Lower lobe of right lung (tissue), 2 donors: ENCODE measurements around the gene HOXA9. TPM values are rescaled to one million over a fixed set of nuclear protein-coding genes. Genes with fewer than 3 reads are reported as not detected.

Experiments used
- ATAC-seq, 2 donors: fragments of 200-7000 bp; cut with Tn5 transposase; one replicate each; pipeline ENCODE4 v1.9.1; 2020 to 2022; ENCODE audit warnings: mild to moderate bottlenecking in 2 of 2, moderate library complexity in 2 of 2
- DNase-seq: peaks from one replicate; pipeline ENCODE4 v3.0.0-alpha.2; 2020
- H3K27ac ChIP-seq: fragments of 200-600 bp; one replicate; pipeline ENCODE4 v1.8.0; 2022
- H3K27me3 ChIP-seq: fragments of 200-600 bp; one replicate; pipeline ENCODE4 v1.8.0; 2022; ENCODE audit warnings: low read depth
- H3K36me3 ChIP-seq: fragments of 200-600 bp; one replicate; pipeline ENCODE4 v1.8.0; 2022; ENCODE audit warnings: mild to moderate bottlenecking
- H3K4me1 ChIP-seq: fragments of 200-600 bp; one replicate; pipeline ENCODE4 v1.8.0; 2022
- H3K4me3 ChIP-seq: fragments of 200-600 bp; one replicate; pipeline ENCODE4 v1.8.0; 2022; ENCODE audit warnings: mild to moderate bottlenecking
- H3K9me3 ChIP-seq: fragments of 200-600 bp; one replicate; pipeline ENCODE4 v1.8.0; 2022
- intact Hi-C: fragments of 100-400 bp; cut with DNase I; formaldehyde crosslinking; loops from one replicate; pipeline ENCODE4 v1.11.0; 2022
- total RNA-seq: library from RNA; stranded (reverse); fragmentation: NEBNext Ultra II Directional; extraction: Animal tissue kit (Norgen Biotek cat#: 25700); gene quantifications from one replicate; pipeline ENCODE4 v1.2.1, GENCODE V29; 2021
- TF ChIP-seq, protein P1 (sequence below): fragments of 200-600 bp; IDR thresholded peaks from one replicate; pipeline ENCODE4 v1.8.0; 2022; ENCODE audit warnings: antibody characterized with exemption, mild to moderate bottlenecking
- donor health status: DM: no; HTN: yes; CAD: no; lungs with severe emphysema.

HOXA9 gene
- total RNA-seq, 1 donor from 2014 or later = 1.7 TPM

DNA sequence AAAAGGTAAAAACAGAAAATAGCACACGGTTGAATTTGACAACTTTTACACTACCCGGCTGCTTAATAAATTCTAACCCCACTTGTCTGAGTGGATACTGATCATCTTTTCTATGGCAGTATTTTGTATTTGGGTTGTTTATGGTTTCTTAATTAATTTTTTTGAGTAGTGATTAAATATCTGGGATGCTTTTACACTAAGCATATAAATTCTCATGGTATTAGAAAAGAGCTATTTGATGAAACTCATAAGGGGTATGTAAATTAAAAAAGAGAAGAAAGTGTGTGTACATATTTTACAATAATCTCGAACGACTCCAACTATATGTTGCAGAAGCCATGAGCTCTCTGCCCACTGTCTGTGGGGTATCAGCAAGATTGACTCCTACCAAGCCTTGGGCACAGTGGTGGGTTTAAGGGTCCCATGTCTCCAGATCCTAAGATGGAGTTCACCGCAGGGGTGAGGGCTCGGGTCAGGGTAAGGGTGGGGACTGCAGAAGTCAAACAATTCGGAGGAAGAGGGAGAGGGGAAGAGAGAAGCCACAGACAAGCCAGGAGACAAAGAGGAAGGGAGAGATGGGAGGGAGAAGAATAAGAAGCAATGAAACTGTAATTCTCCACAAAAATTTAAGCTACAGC lies 42.1 kb upstream of the HOXA9 start:
- ATAC-seq = no peak
- Histone ChIP-seq H3K27ac (no peak overlapping the region), H3K4me3 (no peak overlapping the region), H3K36me3 (no peaks in the 10 kb centered on the region), H3K4me1 (peaks cover 22% of the 10 kb centered on the region), H3K9me3 (no peaks in the 10 kb centered on the region), H3K27me3 (peaks cover 97% of the 10 kb centered on the region)
- no peak for DNase-seq
- TF ChIP-seq, protein P1, sequence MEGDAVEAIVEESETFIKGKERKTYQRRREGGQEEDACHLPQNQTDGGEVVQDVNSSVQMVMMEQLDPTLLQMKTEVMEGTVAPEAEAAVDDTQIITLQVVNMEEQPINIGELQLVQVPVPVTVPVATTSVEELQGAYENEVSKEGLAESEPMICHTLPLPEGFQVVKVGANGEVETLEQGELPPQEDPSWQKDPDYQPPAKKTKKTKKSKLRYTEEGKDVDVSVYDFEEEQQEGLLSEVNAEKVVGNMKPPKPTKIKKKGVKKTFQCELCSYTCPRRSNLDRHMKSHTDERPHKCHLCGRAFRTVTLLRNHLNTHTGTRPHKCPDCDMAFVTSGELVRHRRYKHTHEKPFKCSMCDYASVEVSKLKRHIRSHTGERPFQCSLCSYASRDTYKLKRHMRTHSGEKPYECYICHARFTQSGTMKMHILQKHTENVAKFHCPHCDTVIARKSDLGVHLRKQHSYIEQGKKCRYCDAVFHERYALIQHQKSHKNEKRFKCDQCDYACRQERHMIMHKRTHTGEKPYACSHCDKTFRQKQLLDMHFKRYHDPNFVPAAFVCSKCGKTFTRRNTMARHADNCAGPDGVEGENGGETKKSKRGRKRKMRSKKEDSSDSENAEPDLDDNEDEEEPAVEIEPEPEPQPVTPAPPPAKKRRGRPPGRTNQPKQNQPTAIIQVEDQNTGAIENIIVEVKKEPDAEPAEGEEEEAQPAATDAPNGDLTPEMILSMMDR = no peak
- intact Hi-C loops = no loop called here

GRCh38 chr7:27205325-27206280 lies 40.3 kb upstream of the HOXA9 start:
- Histone ChIP-seq H3K9me3 (no peaks in the 10 kb centered on the region), H3K36me3 (no peaks in the 10 kb centered on the region), H3K4me3 (no peak overlapping the region), H3K27ac (no peak overlapping the region), H3K27me3 (peaks cover 97% of the 10 kb centered on the region), H3K4me1 (peaks cover 28% of the 10 kb centered on the region)
- ATAC-seq (no peak), DNase-seq (no peak)
- TF ChIP-seq, protein P1 = no peak
- intact Hi-C loops = no loop called here

GRCh38 chr7:27204851-27205322 lies 39.5 kb upstream of the HOXA9 start:
- Histone ChIP-seq H3K4me1 (peaks cover 30% of the 10 kb centered on the region), H3K27me3 (peaks cover 96% of the 10 kb centered on the region), H3K27ac (no peak overlapping the region), H3K36me3 (no peaks in the 10 kb centered on the region), H3K4me3 (no peak overlapping the region), H3K9me3 (no peaks in the 10 kb centered on the region)
- TF ChIP-seq, protein P1 = no peak
- peak in 1 of 2 donors; percentile 6 for ATAC-seq
- intact Hi-C loops = no loop called here
- DNase-seq = no peak

DNA sequence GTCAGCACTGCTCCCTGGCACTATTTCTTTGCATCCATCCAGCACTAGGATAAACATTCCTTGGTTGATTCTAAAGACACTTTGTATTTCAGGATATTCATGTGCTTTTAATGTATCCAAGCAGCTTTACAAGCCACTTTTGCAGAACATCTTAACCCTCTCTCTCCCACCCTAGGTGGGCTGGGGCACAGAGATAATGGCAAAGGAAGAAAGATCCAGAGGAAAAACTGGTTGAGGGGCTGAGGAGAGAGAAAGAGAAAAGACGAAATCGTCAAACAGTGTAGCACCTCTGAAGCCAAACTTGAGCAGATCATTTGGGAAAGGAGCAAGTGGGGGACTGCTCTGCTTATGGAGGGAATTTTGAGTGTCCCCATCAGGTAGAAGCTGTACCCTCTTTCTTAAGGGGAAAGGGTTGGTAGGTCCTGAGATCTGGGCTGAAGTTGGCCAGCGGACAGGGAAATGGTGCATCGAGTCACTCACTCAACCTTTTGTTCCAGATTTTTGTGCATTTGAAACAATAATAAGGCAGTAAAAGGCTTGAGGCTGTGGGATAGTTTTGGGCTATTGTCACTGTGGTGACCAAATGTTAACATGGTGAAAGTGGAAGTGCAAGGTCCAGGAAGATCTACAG lies 38.7 kb upstream of the HOXA9 start:
- no peak overlapping the region for H3K4me3 ChIP-seq
- H3K4me1 ChIP-seq = peaks cover 33% of the 10 kb centered on the region
- no peak overlapping the region for H3K27ac ChIP-seq
- H3K27me3 ChIP-seq = peaks cover 91% of the 10 kb centered on the region
- ATAC-seq (no peak), DNase-seq (no peak)
- intact Hi-C loops = no loop called here
- H3K9me3 ChIP-seq = no peaks in the 10 kb centered on the region
- TF ChIP-seq, protein P1 = no peak
- no peaks in the 10 kb centered on the region for H3K36me3 ChIP-seq

DNA sequence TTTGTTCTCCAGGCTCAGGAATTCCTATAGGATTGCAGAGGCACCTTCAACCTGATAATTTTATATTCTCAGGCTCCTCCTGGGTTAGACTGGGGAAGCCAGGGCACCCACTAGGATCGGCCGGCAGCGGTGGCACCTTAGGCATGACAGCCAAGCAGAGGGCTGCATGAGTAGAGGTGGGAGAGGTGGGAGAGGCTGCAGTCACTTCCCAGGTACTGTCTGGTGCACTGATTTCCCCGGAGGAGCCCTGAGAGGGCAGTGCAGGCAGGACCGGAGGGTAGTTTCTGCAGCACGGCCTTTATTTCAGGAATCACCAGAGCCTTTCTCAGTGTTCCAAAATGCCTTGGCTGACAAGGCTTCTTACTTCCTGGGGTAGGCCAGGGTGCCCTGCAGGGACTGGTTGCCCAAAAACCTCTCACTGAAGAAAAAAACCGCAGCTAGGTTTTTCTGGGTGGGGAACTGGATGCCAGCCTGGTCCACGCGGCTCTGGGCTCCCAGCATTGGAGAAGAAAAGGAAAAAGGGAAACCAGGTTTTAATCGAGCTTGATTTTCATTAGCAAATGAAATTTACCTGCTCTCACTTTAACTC lies 38.1 kb upstream of the HOXA9 start:
- TF ChIP-seq, protein P1 = no peak
- Histone ChIP-seq H3K36me3 (no peaks in the 10 kb centered on the region), H3K4me1 (peaks cover 38% of the 10 kb centered on the region), H3K9me3 (no peaks in the 10 kb centered on the region), H3K27ac (no peak overlapping the region), H3K4me3 (no peak overlapping the region), H3K27me3 (peaks cover 92% of the 10 kb centered on the region)
- intact Hi-C loops = no loop called here
- no peak for ATAC-seq
- no peak for DNase-seq
